Loucy (cell line): ENCODE measurements around the gene OR8A1.

Source experiments
- CTCF ChIP-seq: fragments of 200-600 bp; sonication (generic); conservative IDR thresholded peaks from 2 replicates; pipeline ENCODE4 v1.5.1; 2014; ENCODE audit warnings: mild to moderate bottlenecking, antibody characterized with exemption, low read length
- EZH2phosphoT487 ChIP-seq: fragments of 200-600 bp; IDR thresholded peaks from 2 replicates; pipeline ENCODE4 v1.6.1; 2018; ENCODE audit warnings: antibody characterized with exemption, mild to moderate bottlenecking, moderate library complexity, borderline replicate concordance

DNA sequence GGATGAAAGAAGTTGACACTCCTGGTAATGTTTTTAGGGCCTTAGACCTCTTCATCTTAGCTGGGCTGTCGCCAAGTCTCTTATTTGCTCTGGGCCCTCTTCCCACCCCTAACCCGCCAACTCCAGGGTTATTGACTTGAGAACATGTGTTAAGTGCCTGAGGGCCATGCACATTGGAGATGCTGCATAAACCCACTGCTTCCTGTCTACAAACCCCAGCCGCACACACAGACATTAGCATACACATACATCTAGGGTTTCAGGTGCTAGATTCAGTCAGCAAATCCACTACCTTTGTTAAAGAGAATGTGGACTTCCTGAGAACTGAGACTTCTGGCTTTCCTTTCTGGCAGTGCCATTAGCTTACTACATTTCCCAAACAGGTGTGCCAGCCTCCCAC lies 42.2 kb downstream of the OR8A1 start:
- TF ChIP-seq EZH2phosphoT487 (no peak), CTCF (no peak)
